HG03469 (cell line): ENCODE data around the gene ANO2.

Experiments used
- ATAC-seq: cut with Tn5 transposase; IDR thresholded peaks from one replicate; pipeline ENCODE4 v1.9.1; 2021; ENCODE audit warnings: mild to moderate bottlenecking, moderate library complexity, moderate number of reproducible peaks; ENCODE audit not compliant: unreplicated experiment

ANO2 gene

DNA sequence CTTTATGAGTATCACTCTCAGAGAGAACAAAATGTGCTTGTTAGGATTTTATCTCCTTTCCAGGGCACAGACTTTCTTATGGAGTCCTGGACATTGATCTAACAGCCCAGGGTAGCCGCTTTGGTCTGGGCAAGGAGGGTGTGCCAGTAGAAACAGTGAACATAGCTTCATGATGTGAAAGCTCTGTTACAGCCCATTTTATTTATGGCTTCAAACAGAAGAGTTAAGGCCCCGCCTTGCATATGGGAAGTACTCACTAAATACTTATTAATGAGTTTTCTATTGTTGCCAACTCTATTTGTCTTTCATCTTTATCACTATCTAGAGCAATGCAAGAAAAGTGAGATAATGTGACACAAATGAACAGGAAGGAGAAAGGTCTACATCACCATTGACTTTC lies 312.6 kb downstream of the ANO2 start:
- no peak for ATAC-seq

DNA sequence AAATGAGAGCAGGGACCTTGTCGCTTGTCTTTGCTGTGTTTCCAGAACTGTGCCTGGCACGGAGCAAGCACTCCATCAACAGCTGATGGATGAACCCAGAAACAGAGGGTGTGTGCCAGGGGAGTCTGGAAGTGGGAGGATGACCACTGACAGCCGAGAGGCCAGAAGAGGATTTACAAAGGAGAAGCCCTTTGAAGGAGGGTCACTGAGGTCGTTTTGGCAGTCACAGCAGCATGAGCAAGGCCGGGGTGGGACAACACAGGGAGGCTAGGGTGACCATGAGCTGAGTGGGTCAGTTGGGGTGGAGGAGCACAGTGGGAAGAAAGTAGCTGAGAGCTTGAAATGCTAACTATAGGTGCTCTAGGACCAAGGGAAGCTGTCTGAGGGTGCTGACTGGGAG lies 313.6 kb downstream of the ANO2 start:
- ATAC-seq, result no peak

DNA sequence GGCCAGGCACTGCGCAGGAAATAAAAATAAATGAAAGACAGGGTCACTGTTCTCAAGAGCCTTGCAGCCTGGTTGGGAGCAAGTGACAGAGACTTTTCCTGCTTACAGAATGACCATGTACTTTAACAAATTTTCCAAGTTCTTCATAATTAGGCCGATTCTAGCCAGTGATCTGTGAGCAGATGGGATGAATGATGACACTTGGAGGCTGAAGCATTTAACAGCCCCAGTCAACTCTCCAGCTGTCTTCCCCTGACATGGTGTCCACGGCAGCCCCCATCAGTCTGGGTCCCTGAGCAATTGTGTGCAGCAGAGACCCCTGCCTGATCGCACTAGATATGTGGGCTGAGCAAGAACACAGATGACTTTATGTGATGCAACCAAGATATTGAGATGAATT lies 314.3 kb downstream of the ANO2 start:
- no peak for ATAC-seq

DNA sequence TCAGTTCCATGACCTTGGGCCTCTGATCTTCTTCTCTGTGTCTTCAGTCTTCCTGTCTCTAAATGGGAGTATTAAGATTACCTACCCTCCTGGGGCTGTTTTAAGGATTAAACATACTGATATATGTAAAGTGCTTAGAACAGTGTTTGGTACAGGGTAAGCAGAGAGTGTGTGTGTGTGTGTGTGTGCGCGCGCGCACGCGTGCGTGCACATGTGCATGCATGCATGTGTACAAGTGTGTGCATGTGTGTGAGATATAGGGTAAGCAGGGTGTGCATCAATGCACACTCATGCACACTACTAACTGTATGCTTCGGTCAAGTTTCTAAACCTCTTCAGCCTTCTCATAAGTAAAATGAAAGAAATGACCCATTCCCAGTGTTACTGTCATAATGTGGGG lies 316.6 kb downstream of the ANO2 start:
- no peak for ATAC-seq

DNA sequence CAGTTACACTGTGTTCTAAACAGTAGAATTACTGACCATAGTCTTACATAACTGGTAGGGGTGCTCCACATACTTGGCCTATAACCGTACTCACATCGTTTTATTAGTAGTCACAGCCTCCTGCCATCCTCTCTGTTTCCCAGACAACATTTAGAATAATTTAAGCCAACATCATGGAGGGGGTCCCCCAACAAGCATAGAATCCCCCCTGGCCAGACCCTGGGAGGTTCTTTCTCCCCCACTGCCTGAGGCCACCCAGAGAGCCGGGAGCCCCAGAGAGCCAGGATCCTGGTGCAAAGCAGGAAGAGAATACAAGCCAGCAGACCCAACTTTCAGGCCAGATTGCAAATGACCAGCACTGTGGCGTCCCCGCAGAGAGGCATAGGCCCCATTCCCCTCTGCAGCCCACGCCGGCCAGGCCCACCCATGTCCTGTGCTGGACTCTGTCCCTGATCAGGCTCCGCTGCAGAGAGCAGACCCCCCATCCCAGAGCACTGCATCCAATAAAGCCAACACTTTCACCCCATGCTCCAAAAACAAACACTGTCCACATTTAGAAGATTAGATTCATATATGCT lies 317.9 kb downstream of the ANO2 start:
- no peak for ATAC-seq

DNA sequence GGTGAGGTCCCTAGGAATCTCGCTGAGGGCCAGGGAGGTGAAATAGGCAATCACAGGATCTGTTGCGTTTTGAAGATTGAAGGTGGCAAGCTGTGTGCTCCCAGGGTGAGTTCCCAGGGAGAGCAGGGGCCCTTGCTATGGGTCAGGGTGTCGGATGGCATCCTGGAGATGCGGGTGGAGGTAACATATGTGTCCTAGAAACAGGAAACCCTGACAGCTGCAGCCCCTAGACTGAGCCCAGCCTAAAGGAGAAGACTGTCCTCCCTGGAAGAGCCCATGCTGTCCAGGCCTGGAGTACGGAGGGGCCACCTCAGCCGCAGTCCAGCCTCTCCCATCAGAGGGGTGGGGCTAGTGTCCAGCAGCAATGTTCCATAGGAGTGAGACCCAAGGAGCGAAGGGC lies 318.9 kb downstream of the ANO2 start:
- no peak for ATAC-seq

DNA sequence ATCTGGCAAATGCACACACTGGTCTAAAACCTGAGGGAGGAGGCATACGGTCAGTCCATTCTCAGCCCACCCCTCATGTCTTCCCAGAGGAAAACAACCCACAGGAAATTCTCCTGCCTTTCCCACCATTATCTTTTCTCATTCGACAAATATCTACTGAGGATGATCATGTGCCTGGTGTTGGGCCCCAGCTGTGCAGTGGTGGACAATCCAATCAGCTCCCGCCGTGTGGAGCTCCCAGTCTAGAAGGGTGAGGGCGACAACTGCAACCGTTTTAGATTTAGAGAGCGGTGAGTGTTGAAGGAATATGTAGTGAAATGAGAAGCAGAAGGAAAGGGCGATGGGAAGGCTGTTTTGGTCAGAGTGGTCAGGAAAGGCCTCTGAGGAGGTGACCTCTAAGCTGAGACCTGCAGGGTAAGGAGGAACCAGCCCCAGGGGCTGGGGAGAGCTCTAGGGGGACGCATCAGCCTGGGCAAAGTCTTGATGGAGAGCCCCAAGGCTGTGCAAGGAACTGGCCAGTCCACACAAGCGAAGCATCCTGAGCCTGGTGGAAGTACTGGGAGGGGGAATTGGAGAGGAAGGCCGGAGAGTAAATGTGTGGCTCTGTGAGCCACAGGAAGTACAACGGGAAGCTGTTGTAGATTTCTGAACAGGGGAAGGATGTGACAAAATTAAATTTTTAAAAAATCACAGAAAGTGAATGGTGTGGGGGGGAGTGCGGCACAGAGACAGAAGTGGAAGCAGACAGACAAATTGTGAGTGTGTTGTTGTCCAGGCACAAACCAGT lies 320.4 kb downstream of the ANO2 start:
- no peak for ATAC-seq

DNA sequence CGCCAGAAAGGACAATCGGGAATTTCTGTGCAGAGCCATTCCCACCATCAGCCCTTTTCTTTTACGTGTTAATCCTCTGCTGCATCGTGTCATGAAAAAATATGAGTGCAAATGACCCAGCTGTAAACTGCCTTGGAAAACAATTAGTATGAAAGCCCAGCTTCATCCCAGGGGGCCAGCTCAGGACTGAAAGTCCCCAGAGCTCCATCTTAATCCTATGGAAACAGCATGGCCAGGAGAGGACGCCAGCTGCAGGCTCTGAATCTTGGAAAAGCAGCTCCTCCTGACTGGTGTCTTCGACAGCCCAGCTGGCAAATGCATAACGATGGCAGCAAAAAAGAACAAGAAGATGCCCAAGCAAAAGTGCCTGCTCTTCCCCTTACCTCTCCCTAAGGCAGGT lies 321.6 kb downstream of the ANO2 start:
- ATAC-seq, result no peak

DNA sequence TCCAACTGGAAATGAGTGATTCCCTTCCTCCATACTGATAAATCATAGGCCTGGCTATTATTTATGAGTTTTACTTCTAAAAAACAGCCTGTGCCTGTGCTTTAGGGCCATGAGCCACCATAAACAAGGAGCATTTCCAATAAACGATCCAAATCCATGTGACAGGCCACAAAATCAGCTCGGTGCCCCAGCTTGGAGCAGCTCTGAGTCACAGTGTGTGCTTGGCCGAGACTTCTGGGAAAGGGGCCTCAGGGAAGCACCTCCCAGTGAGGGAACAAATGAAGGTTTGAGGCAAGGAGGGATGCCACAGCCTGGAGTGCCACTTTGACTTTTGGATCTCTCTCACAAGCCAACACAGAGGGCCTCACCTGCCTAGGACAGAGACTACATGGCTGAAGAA lies 322.8 kb downstream of the ANO2 start:
- no peak for ATAC-seq

DNA sequence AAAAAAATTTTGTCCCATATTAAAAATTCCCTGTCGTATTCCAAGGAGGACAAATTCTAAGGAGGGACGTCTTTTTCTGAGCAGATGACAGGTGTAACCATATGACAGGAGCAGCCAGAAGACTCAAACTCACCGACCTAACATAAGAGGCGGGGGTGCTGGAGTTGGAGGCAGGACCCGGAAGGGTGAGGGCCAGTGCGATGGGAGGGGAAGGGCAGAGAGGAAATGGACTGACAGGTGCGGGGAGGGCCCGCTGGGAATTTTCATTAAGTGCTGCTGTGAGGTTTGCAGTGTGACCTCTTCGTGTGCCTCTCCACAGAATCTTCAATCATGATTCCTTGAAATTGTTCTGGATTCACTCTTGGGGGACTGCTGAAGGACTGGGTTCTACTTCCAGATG lies 323.7 kb downstream of the ANO2 start:
- ATAC-seq, result no peak

DNA sequence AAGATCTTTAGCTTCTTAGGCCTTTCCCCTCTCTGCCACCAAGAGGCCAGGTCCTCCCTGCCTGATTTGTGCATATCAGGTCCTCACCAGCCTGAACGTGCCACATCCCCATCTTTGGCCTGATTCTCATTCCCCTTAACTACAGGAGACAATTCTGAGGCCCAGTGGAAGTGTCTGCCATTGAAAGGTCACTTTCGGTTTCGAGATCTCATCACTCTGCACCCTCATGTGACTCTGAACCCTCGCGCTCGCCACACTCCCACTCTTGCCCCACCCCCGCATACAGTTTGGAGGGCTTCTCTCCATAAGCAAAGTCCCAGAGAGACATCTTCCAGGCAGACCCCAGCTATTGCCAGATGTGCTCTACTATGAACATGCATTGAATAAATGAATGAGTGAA lies 324.2 kb downstream of the ANO2 start:
- no peak for ATAC-seq

DNA sequence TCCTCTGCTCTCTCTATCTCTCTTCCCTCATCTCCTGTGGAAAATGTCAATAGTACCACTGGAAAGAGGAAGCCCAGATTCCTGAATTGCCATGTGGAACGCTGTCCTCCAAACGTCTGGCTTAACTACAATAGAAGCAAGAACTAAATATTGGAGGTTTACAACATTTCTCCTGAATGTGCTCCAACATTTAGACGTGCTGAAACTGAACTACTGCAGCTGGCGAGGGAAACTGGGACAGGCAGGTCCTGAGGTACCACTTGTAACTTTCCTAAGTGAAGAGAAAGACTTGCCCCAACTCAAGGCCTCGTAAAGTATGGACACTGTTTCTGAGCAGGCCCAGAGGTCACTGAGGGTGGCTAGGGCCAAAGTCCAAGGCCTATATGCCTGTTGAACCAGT lies 325.4 kb downstream of the ANO2 start:
- no peak for ATAC-seq

DNA sequence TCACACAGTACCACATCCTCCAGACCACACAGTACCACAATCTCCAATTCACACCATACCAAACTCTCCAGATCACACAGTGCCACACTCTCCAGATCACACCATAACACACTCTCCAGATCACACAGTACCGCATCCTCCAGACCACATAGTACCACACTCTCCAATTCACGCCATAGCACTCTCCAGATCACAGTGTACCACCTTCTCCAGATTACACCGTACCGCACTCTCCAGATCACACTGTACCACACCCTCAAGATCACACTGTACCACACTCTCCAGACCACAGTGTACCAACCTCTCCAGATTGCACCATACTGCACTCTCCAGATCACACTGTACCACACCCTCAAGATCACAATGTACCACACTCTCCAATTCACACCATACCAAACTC lies 328.2 kb downstream of the ANO2 start:
- no peak for ATAC-seq

DNA sequence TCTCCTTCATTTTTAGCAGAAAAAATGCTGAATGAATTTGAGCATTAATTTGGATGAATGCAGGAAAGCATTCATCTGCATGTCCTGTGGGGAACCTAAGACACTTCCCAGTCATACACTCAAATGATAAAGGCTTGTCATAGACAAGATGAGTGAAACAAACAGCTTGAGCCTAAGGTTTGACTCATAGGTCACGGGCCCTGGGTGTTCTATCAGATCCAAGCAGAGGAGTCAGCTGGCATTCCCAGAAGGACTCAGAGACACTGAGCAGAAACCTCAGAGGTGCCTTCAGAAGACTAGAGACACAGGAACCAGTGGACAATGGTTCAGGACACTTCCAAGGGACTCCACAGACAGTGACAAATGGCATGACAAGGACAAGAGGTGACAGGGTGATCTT lies 329.3 kb downstream of the ANO2 start:
- ATAC-seq, result no peak

DNA sequence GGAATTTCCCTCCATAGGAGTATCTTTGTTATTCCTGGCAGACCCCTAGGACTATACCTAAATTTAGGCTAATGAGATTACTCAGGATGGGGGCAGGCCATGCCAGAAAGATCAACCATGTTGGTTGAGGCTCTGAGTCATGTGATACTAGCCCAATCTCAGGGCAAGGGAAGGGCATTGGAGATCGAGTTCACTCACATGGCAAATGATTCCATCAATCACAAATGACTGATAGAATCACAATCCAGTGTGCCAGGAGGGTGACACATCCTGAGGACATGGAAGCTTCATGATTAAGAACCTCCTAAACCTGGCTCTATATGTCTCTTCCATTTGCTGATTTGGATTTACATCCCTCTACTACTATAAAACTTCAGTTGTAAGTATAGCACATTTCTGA lies 330.8 kb downstream of the ANO2 start:
- ATAC-seq, result no peak

DNA sequence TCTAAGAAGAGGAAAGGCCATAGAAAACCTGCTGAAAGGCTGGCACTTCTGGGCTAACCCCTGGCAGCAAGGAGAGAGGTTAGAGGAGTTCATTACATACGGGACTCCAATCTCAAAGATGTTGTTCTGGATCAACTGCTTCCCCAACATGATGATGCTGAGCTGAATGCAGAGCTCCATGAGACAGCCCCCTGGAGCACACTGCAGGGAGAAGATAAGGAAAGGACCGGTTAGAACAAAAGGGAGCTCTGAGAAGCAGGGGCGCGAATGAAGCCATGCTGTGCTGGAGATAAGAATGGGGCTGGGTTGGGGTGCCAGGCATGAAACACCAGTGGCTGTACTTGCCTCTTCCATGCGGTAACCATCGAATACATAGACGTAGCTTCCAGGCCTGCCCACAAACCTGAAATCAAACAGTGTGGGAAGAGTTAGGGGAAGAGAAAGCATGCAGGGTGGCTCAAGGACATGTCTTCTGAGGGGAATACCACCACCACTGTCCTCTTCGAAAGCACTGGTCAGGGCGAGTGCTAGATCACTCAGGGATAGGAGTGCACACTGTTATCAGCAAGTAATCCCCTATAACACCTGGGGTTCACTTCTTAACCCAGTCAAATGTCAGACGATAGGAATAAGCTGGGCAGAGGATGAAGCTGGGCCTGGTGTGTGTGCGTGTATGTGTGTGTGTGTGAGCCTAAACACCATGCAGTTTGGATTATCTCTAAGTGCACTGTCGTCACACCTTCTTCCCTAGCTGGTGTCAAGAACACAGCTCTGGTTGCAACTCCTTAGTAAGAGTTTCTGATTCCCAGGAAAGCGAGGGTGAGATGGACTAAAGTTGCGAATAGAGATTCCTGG lies 332.3 kb downstream of the ANO2 start:
- no peak for ATAC-seq

DNA sequence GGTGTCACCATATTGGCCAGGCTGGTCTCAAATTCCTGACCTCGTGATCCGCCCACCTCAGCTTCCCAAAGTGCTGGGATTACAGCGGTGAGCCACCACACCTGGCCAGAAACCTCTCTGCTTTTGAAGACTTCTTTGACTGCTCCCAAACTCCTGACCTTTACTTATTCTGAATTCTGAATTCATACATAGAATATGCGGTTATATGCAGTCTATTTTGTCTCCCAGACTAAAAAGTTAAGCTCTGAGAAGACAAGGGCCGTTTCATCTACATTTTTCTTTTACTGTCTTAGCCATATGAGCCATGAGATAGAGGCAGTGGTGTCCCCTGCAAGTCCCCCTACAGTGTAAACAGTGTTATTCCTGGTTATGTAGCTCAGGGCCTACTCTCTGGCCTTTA lies 333.9 kb downstream of the ANO2 start:
- ATAC-seq, result no peak

DNA sequence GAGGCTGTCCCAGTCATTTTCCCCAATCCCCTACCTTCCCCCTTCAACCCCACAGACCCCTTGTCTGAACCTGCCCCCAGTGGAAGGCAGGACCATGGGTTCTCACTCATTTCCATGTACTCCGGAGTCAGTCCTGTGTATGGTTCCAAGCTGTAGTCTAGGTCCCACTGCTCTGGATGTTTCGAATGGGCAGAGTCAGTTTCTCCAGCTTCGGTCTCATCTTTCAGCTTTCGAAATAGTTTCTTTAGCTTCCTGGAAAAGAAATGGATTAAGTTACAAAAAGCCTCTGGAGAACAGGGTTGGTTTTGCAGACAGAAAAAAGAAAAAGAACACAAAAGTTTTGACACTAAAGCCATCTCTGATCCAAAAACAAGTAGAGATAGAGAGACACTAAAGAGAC lies 345.7 kb downstream of the ANO2 start:
- ATAC-seq, result no peak

DNA sequence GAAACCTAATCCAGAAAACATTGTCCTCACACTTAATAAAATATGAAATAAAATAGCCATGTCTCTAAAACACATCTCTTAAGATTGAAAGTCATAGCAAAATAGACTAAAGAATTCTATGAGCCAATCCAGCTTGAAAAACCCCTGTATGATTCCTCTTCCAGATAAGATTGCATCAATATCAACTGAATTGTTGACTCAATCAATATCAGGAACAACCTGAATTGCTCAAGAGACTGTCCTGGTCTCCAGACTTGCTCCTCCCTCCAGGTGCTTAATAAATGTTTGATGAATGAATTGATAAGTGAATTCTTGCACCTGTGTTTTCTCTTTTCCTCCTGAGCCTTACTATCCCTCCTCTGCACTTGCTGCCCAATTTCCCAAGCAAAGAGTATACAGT lies 351.1 kb downstream of the ANO2 start:
- ATAC-seq, result no peak

DNA sequence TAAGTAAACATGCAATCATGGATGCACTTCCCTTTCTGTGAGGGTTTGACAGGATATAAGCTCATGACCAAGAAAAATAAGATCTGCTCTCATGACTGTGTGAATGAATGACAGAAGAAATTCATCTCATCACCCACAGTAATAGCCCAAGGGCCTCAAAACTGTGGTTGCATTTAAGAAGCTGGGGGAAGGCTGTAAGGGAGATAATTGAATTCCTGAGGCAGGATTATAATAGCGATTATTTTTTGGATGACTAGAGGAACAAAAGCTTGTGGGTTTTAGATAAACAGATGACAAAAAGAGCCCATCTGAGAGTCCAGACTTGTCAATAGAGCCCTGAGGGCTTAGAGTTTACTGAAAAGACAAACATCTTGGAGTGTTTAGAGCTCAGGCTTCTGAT lies 352.0 kb downstream of the ANO2 start:
- ATAC-seq, result no peak

DNA sequence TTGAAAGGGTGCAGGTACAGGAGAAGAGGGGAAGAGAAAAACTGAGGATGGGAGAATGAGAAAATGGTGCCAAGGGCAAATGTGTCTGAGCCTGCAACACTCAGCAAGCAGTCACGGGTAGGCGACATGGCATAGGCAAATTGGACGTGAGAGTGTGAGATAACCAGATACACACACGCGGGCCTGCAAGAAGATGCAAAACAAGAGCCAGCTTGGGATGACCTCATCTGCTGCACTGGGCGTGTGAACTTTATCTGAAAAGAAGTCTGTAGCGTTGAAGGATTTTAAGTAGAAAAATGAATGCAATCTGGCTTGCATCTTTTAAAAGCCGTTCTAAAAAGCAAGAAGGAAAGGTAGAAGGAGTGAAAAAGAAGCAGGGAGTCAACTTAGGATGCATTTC lies 352.7 kb downstream of the ANO2 start:
- no peak for ATAC-seq

DNA sequence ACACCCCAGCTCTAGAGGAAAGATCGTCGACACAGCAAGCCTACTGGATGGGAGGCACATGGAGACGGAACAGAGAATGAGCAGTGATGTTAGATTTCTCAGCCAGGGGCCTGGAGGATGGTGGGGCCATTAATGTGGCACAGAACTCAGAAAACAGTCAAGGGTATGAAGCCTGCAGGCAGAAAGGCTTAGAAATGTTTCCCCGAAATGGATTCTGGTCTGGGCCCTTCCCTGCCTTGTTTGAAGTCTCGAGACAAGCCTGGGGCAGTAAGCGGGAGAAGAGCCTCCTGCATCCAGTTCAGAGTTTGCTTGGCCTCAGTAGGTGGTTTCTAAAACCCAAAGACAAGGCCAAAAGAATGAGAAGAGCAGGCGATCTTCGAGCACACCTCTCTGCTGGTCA lies 354.7 kb downstream of the ANO2 start:
- no peak for ATAC-seq
